ENCODE data around the gene SLC25A33.

SLC25A33 gene

DNA sequence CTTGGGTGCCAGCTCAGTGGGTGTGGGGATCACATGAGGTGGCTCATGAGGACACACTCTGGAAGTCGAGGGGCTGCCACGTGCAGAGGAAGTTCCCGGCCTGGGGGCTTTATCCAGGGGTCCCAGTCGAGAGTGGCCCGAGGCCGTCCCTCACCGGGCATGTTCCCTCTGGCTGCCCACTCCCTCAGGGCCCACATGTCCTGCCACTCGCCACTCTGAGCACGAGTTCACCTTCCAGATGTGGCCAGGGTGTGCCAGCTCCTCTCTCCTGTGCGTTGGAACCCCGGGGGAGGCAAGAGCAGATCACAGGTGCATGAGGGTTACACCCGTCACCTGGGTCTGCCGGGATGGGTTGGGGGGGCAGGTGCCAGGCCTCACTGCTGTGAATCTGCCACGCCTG lies 64.0 kb downstream of the SLC25A33 start:
- in situ Hi-C loops (cut with MboI; ENCODE audit: low pct_unique_long_range_greater_than_20kb, low sequenced_read_pairs, unreplicated experiment): no loop called here
- DNase-seq (ENCODE audit: low spot score): no peak

DNA sequence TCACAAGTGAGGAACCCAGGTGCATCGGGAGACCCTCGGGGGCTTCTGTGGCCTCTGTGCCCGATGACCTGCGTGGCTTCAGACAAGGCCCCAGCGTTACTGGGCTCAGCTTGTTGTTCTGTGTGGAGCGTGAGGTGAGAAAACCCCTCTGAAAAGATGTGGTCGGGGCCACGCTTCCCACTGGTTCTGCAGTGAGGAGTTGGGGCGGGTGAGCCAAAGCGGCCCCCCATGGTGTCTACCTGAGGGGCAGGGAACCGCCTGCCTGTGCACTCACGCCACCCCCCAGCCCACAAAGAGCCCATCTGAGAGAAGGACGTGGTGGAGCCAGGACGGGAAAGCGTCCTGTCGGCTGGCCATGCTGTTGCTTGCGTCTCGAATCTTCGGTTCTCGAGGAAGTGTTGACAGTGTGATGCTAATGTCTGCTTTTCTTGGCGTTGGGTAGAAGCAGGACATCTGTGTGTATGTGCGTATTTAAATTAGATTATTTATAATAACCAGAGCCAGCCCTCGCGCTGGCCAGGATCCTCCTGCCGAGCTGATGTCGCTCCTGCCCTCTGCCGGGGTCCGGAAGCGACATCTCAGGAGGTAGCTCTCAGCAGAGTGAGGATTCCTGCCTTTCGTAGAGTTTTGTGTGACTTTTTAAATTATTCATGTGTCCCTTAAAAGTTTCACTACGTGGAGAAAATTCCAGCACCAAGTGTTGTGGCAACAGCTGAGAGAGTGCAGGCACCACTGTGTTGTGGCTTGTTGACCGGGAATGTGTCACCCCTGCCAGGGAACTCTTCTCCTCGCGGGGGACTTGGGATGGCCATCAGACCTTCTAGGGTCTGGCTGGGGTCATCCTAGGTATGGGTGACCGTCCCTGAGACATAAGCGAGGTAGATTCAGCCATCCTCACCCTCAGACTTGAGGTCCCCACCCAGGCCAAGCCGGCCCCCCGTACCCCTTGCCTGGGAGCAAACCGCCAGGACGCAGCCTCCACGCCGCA lies 64.8 kb downstream of the SLC25A33 start:
- in situ Hi-C loops (cut with MboI; ENCODE audit: low pct_unique_long_range_greater_than_20kb, low sequenced_read_pairs, unreplicated experiment): no loop called here
- TF ChIP-seq, protein P1, sequence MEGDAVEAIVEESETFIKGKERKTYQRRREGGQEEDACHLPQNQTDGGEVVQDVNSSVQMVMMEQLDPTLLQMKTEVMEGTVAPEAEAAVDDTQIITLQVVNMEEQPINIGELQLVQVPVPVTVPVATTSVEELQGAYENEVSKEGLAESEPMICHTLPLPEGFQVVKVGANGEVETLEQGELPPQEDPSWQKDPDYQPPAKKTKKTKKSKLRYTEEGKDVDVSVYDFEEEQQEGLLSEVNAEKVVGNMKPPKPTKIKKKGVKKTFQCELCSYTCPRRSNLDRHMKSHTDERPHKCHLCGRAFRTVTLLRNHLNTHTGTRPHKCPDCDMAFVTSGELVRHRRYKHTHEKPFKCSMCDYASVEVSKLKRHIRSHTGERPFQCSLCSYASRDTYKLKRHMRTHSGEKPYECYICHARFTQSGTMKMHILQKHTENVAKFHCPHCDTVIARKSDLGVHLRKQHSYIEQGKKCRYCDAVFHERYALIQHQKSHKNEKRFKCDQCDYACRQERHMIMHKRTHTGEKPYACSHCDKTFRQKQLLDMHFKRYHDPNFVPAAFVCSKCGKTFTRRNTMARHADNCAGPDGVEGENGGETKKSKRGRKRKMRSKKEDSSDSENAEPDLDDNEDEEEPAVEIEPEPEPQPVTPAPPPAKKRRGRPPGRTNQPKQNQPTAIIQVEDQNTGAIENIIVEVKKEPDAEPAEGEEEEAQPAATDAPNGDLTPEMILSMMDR (IDR thresholded peaks at IDR 0.05; ENCODE audit: extremely low read depth, insufficient read depth, missing control alignments): no peak
- no peak for DNase-seq (ENCODE audit: low spot score)

More for the DNA sequence above, 64.0 kb downstream of the SLC25A33 start:
- TF ChIP-seq, protein P1 (IDR thresholded peaks at IDR 0.05; ENCODE audit: extremely low read depth, insufficient read depth, missing control alignments): no peak

DNA sequence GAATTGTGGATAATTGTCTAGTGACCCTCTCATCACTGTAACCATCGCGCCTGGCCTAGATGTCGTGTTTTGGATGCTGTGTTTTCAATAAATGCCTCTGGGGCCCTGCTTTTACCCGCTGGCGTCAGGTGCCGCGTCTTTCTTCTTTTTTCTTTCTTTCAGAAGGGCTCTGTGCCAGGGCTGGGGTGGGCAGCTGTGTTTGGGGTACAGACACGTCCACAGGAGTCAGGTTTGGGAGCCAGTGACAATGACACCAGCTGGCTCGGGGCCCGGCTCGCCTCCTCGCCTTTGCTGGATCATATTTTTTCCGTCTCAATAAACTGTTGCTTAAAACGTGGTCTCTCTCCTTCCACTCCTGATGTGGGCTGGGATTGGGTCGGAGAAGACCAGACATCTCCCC lies 65.6 kb downstream of the SLC25A33 start:
- TF ChIP-seq, protein P1 (IDR thresholded peaks at IDR 0.05; ENCODE audit: extremely low read depth, insufficient read depth, missing control alignments): no peak
- in situ Hi-C loops (cut with MboI; ENCODE audit: low pct_unique_long_range_greater_than_20kb, low sequenced_read_pairs, unreplicated experiment): no loop called here
- DNase-seq (ENCODE audit: low spot score): no peak

DNA sequence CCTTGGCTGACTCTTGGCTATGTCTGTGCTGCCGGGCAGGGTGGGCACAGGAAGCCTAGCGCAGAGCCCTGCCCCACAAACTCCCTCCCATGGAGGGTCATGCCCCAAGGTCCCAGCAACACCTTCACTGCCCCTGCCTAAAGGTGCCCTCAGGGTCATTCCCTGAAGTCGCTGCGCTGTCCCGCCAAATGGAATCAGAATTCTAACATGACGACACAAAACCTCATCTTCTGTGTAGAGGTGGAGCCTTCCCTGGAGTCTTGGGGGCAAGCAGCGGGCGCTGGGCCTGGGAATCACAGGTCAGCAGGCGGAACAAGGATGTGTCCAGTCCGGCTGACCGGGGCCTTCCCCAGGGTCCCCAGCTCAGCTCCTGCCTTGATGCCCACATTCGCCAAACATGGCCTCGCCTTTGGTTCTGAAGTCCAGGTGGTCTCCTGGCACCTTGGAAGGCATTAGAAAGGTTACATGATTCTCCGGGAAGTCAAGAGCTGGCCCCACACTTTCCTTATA lies 66.7 kb downstream of the SLC25A33 start:
- in situ Hi-C loops (cut with MboI; ENCODE audit: low pct_unique_long_range_greater_than_20kb, low sequenced_read_pairs, unreplicated experiment): no loop called here
- TF ChIP-seq, protein P1 (IDR thresholded peaks at IDR 0.05; ENCODE audit: extremely low read depth, insufficient read depth, missing control alignments): no peak
- DNase-seq (ENCODE audit: low spot score): no peak

DNA sequence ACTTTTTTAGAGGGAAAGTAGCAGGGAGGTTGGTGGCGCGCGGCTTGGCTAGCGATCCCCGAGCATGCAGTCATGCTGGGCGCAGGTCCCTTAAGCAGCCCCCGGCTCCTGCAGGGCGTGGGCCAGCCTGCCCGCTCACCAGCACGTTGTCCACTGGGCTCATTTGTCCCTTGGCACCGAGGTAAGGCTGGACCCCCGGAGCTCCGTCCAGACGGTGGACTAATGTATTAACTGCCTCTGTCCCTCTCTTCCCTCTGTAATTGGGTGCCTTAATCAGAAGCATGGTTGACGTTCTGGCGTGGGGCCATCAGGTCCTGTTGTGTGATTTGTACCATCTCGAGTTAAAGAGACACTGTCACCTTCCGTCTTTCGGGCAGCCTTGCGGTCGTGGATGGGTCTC lies 67.2 kb downstream of the SLC25A33 start:
- DNase-seq (ENCODE audit: low spot score): no peak
- TF ChIP-seq, protein P1 (IDR thresholded peaks at IDR 0.05; ENCODE audit: extremely low read depth, insufficient read depth, missing control alignments): no peak
- in situ Hi-C loops (cut with MboI; ENCODE audit: low pct_unique_long_range_greater_than_20kb, low sequenced_read_pairs, unreplicated experiment): no loop called here

DNA sequence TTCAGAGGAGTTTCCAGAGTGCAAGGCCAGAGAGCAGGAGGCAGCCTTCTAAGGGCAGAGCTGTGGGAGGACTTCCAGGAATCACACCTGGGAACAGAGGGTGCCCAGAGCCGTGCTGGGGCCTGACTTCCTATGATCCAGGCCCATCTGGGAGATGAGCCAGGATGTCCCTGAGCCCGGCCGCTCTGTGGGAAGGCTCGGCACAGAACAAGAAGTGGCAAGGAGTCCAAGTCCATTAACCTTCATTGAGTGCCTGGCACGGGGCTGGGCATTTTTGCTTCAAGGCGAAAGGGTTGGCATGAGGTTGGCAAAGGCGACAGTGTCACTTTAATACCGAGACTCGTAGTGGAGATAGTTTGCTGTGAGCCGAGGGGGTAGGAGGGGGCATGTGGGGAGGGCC lies 67.7 kb downstream of the SLC25A33 start:
- DNase-seq (ENCODE audit: low spot score): no peak
- in situ Hi-C loops (cut with MboI; ENCODE audit: low pct_unique_long_range_greater_than_20kb, low sequenced_read_pairs, unreplicated experiment): no loop called here
- TF ChIP-seq, protein P1 (IDR thresholded peaks at IDR 0.05; ENCODE audit: extremely low read depth, insufficient read depth, missing control alignments): no peak

All from GM13977 (cell line).